CD8-positive, alpha-beta memory T cell (primary cell): Measurements from ENCODE around the gene LRP3. TPM values are rescaled to one million over a fixed set of nuclear protein-coding genes. Genes with fewer than 3 reads are reported as not detected.

Source experiments
- CTCF ChIA-PET: fragments of 350-600 bp; sonication (Branson Sonifier 250); formaldehyde crosslinking; loops from one replicate; lab custom pipeline; 2021; ENCODE audit warnings: antibody characterized with exemption; lab: Charles Lee
- POLR2A ChIA-PET: fragments of 350-600 bp; sonication (Branson Sonifier 250); formaldehyde crosslinking; loops from one replicate; lab custom pipeline; 2021; ENCODE audit warnings: antibody characterized with exemption; lab: Charles Lee
- DNase-seq, 5 donors: peaks; one replicate each; pipeline versions ENCODE4 v3.0.0 to v3.0.0-alpha.2; 2020 to 2022; ENCODE audit warnings: mixed read lengths in 1 of 5
- H3K27ac ChIP-seq: one replicate; pipeline ENCODE4 v1.7.0; 2013; ENCODE audit warnings: low read depth, mild to moderate bottlenecking, low read length, moderate library complexity
- H3K27me3 ChIP-seq: 2 replicates; pipeline ENCODE4 v1.7.0; 2013; ENCODE audit warnings: low read length, mild to moderate bottlenecking; ENCODE audit not compliant: insufficient read depth, poor library complexity, severe bottlenecking
- H3K36me3 ChIP-seq: 2 replicates; pipeline ENCODE4 v1.7.0; 2013; ENCODE audit warnings: mild to moderate bottlenecking, low read length, moderate library complexity; ENCODE audit not compliant: insufficient read depth
- H3K4me1 ChIP-seq: 2 replicates; pipeline ENCODE4 v1.7.0; 2013; ENCODE audit warnings: mild to moderate bottlenecking, low read length, moderate library complexity; ENCODE audit not compliant: insufficient read depth
- H3K4me3 ChIP-seq: 2 replicates; pipeline ENCODE4 v1.7.0; 2013; ENCODE audit warnings: mild to moderate bottlenecking, low read length
- H3K9me3 ChIP-seq: 2 replicates; pipeline ENCODE4 v1.7.0; 2013; ENCODE audit warnings: mild to moderate bottlenecking, low read length
- H3K27ac Mint-ChIP-seq, 8 donors: one replicate each; pipeline ENCODE4 v1.8.0; 2020 to 2021; ENCODE audit warnings: mixed read lengths in 8 of 8, mild to moderate bottlenecking in 6 of 8, inconsistent platforms in 3 of 8, moderate library complexity in 3 of 8
- H3K27me3 Mint-ChIP-seq, 2 donors: one replicate each; pipeline ENCODE4 v1.8.0; 2020 to 2021; ENCODE audit warnings: mixed read lengths in 2 of 2, mild to moderate bottlenecking in 1 of 2, moderate library complexity in 1 of 2
- H3K36me3 Mint-ChIP-seq, 3 donors: one replicate each; pipeline ENCODE4 v1.8.0; 2020 to 2021; ENCODE audit warnings: mixed read lengths in 3 of 3, inconsistent platforms in 1 of 3, mild to moderate bottlenecking in 1 of 3
- H3K4me1 Mint-ChIP-seq, 3 donors: one replicate each; pipeline ENCODE4 v1.8.0; 2020 to 2021; ENCODE audit warnings: mixed read lengths in 3 of 3, inconsistent platforms in 1 of 3, mild to moderate bottlenecking in 1 of 3
- H3K4me3 Mint-ChIP-seq, 7 donors: one replicate each; pipeline ENCODE4 v1.8.0; 2020 to 2021; ENCODE audit warnings: mixed read lengths in 7 of 7, mild to moderate bottlenecking in 6 of 7, moderate library complexity in 4 of 7, inconsistent platforms in 2 of 7
- H3K9me3 Mint-ChIP-seq, 5 donors: one replicate each; pipeline ENCODE4 v1.8.0; 2020 to 2022; ENCODE audit warnings: mixed read lengths in 5 of 5, mild to moderate bottlenecking in 3 of 5, moderate library complexity in 2 of 5, inconsistent platforms in 1 of 5
- polyA plus RNA-seq: library from polyadenylated mRNA; unstranded; fragments of 300-500 nt; fragmentation: Illumina TruSeq; gene quantifications from one replicate; pipeline ENCODE4 v1.2.3, GENCODE V29; 2021
- total RNA-seq, 2 experiments: library from RNA; stranded (reverse); gene quantifications; one replicate each; pipeline ENCODE4 v1.2.3, GENCODE V29; 2021

The LRP3 gene
- total and polyA plus RNA-seq, 3 experiments from 2014 or later, result 0.24 TPM; not detected in 2

DNA sequence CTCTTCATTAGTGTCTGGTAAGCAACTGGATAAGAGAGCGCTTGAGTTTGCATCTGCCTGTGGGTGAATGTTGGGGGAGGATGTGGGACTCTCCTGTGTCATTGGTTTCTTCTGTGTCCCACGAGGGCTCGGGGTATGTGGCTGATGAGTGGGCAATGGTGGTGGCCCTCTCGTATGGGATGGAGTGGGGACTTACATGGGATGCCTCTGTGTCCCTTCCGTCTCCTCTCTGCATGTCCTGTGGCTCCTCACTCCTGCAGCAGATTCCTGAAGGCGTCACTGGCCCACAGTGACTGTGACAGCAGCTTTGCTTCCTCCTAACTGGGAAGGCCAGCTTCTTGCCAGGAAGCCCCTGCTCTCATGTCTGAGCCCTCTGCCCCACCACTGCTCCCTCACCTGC, 2.6 kb upstream of the LRP3 start:
- H3K4me1 ChIP-seq, result peaks cover 4% of the 10 kb centered on the region
- no peaks in the 10 kb centered on the region for H3K36me3 Mint-ChIP-seq
- H3K27me3 Mint-ChIP-seq, result peaks cover 32% of the 10 kb centered on the region in 2 donors
- peaks cover 20% of the 10 kb centered on the region for H3K27me3 ChIP-seq
- ChIA-PET CTCF (interaction anchor here (1.2 kb wide), 1 partner anchor 15 kb away, joined by 4 read pairs; no protein-coding TSS in a partner anchor), POLR2A (no interaction called here)
- H3K36me3 ChIP-seq, result no peaks in the 10 kb centered on the region
- H3K4me3 Mint-ChIP-seq, result no peak overlapping the region
- no peak for DNase-seq
- no peaks in the 10 kb centered on the region for H3K9me3 Mint-ChIP-seq
- H3K9me3 ChIP-seq, result no peaks in the 10 kb centered on the region
- no peak overlapping the region for H3K27ac ChIP-seq
- H3K27ac Mint-ChIP-seq, result no peak overlapping the region
- peaks cover 7 to 10% (median 7%) of the 10 kb centered on the region in 3 donors for H3K4me1 Mint-ChIP-seq
- no peak overlapping the region for H3K4me3 ChIP-seq

DNA sequence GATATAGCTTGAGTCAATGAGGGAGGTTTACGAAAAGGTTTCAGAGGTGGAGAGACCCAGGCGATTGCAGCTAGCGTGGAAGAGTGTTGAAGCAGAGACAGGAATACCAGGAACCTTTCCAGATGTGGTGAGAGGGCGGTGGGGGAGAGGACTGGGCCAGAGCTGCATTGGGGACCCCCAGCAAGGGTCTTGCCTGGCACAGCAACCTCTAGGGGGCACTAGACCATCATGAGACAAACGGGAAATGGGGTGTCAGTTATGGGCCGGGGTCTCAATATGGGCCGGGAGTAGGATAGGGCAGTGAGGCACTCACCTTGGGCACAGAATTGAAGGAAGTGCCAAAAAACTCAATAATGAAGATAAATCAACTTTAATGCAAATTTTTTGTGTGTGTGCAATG, 2.1 kb upstream of the LRP3 start:
- Histone ChIP-seq H3K27ac (no peak overlapping the region), H3K27me3 (peaks cover 20% of the 10 kb centered on the region), H3K36me3 (no peaks in the 10 kb centered on the region), H3K9me3 (no peaks in the 10 kb centered on the region), H3K4me3 (no peak overlapping the region), H3K4me1 (no peaks in the 10 kb centered on the region)
- H3K4me1 Mint-ChIP-seq, result peaks cover 2 to 7% (median 6%) of the 10 kb centered on the region in 3 donors
- POLR2A ChIA-PET, result no interaction called here
- H3K9me3 Mint-ChIP-seq, result no peaks in the 10 kb centered on the region
- H3K4me3 Mint-ChIP-seq, result no peak overlapping the region
- no peaks in the 10 kb centered on the region for H3K36me3 Mint-ChIP-seq
- DNase-seq, result no peak
- H3K27me3 Mint-ChIP-seq, result peaks cover 34 to 37% of the 10 kb centered on the region in 2 donors
- H3K27ac Mint-ChIP-seq, result no peak overlapping the region
- CTCF ChIA-PET, result interaction anchor here (1.2 kb wide), 1 partner anchor 15 kb away, joined by 4 read pairs; no protein-coding TSS in a partner anchor

DNA sequence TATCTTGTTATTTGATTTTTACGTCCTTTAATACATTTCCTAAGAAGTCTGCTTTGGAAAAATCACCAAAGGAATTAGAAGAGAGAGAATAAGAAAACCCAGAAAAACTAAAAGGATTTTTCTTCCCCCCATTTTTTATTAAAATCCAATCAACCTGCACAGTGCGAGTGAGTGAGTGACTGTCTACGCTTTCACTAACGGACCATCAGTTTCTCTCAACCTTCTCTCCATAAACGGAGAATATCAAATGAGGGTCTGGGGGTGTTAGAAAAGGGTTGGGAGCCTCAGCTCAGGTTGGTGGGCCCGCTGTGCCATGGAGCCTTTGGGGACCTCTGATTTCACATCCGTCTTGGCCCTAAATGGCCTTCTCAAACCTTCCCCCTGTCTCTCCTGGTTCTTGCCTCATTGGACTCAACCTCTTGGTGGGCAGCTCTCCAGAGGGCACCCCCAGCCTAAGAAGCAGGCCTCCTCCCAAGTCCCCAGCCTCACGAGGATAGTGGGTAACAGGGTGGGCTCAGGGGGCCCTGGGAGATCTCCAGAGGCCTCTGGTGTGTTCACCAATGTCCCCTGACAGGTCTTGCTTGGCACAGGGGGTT, 763 bp upstream of the LRP3 start:
- POLR2A ChIA-PET, result no interaction called here
- no peak for DNase-seq
- Mint-ChIP-seq H3K9me3 (no peaks in the 10 kb centered on the region), H3K4me3 (peak overlapping the region in 6 of 7 donors; percentile 10 to 56 (median 40)), H3K36me3 (no peaks in the 10 kb centered on the region), H3K4me1 (peaks cover 0 to 9% (median 6%) of the 10 kb centered on the region in 3 donors), H3K27ac (no peak overlapping the region), H3K27me3 (peaks cover 34 to 39% of the 10 kb centered on the region in 2 donors)
- no peak overlapping the region for H3K4me3 ChIP-seq
- H3K27ac ChIP-seq, result no peak overlapping the region
- CTCF ChIA-PET, result interaction anchor here (1.2 kb wide), 1 partner anchor 223 kb away, joined by 3 read pairs; no protein-coding TSS in a partner anchor
- H3K36me3 ChIP-seq, result no peaks in the 10 kb centered on the region
- H3K4me1 ChIP-seq, result no peaks in the 10 kb centered on the region
- peaks cover 20% of the 10 kb centered on the region for H3K27me3 ChIP-seq
- no peaks in the 10 kb centered on the region for H3K9me3 ChIP-seq

DNA sequence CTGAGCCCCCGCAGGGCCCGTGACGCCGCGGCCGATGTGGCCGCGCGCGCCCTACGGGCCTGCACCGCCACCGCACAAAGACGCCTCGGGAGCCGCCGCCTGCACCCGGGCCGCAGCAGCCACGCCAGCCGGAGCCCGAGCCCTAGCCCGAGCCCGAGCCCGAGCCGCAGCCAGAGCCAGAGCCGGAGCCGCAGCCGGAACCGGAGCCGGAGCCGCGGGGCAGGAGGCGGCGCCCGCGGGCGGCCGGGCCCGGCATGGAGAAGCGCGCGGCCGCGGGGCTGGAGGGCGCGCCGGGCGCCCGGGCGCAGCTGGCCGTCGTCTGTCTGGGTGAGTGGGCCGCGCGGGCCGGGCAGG, 379 bp downstream of the LRP3 start:
- H3K4me1 Mint-ChIP-seq, result peaks cover 0 to 9% (median 6%) of the 10 kb centered on the region in 3 donors

DNA sequence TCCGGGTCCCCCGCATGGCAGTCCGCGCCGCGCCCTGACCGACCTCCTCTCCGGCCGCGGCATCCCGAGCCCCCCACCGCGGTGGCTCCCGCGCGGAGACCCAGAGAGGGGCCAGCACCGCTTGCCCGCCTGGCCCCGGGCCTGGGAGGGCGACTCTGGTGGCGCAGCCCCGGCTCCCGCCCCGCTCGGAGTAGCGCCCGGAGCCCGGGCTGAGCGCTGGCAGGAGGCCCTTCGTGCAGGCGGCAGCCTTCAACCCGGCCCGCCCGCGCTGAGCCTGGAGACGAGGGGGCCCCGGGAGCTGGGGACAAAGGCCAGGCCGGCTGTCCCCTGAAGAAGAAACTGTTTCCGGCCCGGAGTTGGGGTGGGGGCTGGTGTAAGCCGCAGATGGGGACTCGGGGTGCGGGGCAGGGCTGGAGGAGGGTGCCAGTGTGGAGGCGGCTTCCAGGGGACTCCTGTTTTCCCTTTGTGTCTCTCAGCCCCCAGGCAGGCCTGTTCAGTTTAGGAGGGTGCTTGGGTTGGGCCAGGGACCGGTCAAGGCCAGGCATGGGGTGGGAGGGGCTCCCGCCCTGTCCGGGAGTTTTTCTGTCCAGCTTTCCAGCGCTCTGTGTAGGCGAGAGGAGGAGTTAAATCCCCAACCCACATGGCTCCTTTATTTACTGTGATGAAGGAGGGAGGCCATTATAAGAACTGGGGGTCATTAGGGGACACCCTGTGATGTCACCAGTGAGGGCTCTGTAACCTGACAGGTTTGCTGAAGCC, 935 bp downstream of the LRP3 start:
- Mint-ChIP-seq H3K27me3 (peaks cover 34 to 42% of the 10 kb centered on the region in 2 donors), H3K27ac (no peak overlapping the region), H3K4me1 (peaks cover 0 to 9% (median 6%) of the 10 kb centered on the region in 3 donors), H3K4me3 (peak overlapping the region in 3 of 7 donors; percentile 35 to 65 (median 55)), H3K9me3 (no peaks in the 10 kb centered on the region), H3K36me3 (no peaks in the 10 kb centered on the region)
- ChIA-PET CTCF (interaction anchor here (1.5 kb wide), 1 partner anchor 17 kb away, joined by 3 read pairs; no protein-coding TSS in a partner anchor), POLR2A (no interaction called here)
- Histone ChIP-seq H3K36me3 (no peaks in the 10 kb centered on the region), H3K4me1 (no peaks in the 10 kb centered on the region), H3K27ac (no peak overlapping the region), H3K27me3 (peaks cover 20% of the 10 kb centered on the region), H3K4me3 (no peak overlapping the region), H3K9me3 (no peaks in the 10 kb centered on the region)
- DNase-seq, result no peak

More for the DNA sequence above, 379 bp downstream of the LRP3 start:
- peaks cover 34 to 42% of the 10 kb centered on the region in 2 donors for H3K27me3 Mint-ChIP-seq
- Histone ChIP-seq H3K4me1 (no peaks in the 10 kb centered on the region), H3K36me3 (no peaks in the 10 kb centered on the region), H3K27ac (no peak overlapping the region), H3K4me3 (no peak overlapping the region), H3K9me3 (no peaks in the 10 kb centered on the region), H3K27me3 (peaks cover 20% of the 10 kb centered on the region)
- POLR2A ChIA-PET, result no interaction called here
- H3K36me3 Mint-ChIP-seq, result no peaks in the 10 kb centered on the region
- no peak overlapping the region for H3K27ac Mint-ChIP-seq
- H3K4me3 Mint-ChIP-seq, result no peak overlapping the region
- no peak for DNase-seq
- no peaks in the 10 kb centered on the region for H3K9me3 Mint-ChIP-seq
- CTCF ChIA-PET, result no interaction called here

DNA sequence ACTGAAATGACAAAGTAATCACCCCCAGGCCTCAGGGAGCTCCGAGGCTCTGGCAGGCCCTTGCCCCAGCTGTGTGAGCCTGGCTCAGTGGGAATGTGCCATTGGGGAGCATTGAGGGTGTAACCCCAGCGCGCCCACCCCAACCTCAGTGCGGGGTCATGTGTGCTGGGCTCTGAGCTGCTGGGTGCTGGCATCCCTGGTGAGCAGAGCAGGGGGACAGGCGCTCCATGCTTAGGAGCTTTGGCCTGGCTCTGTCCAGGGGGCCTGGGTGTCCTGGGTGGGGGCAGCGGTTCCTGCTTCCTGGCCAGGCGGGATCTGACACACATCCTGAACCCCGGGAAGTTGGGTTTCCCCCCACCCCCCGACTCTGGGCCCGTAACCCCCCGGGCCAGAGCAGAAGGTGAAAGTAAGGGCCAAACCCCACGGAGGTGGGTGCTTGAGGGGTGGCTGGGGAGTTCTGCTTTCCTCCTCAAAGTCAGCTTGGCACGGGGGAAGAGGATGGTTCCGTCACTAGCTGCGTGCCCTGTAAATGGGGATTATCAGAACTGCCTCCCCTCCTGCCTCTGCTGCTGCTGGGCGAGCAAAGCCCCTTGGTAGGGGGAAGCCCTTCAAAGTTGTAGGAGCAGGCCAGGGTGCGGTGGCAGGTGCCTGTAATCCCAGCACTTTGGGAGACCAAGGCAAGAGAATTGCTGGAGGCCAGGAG, 1.7 kb downstream of the LRP3 start:
- Mint-ChIP-seq H3K4me3 (no peak overlapping the region), H3K27ac (no peak overlapping the region), H3K36me3 (no peaks in the 10 kb centered on the region), H3K4me1 (peaks cover 0 to 9% (median 6%) of the 10 kb centered on the region in 3 donors), H3K9me3 (no peaks in the 10 kb centered on the region), H3K27me3 (peaks cover 32 to 42% of the 10 kb centered on the region in 2 donors)
- Histone ChIP-seq H3K4me1 (no peaks in the 10 kb centered on the region), H3K4me3 (no peak overlapping the region), H3K27ac (no peak overlapping the region), H3K36me3 (no peaks in the 10 kb centered on the region), H3K27me3 (peaks cover 20% of the 10 kb centered on the region), H3K9me3 (no peaks in the 10 kb centered on the region)
- no peak for DNase-seq
- ChIA-PET POLR2A (no interaction called here), CTCF (interaction anchor here (1.5 kb wide), 1 partner anchor 18 kb away, joined by 3 read pairs; no protein-coding TSS in a partner anchor)

DNA sequence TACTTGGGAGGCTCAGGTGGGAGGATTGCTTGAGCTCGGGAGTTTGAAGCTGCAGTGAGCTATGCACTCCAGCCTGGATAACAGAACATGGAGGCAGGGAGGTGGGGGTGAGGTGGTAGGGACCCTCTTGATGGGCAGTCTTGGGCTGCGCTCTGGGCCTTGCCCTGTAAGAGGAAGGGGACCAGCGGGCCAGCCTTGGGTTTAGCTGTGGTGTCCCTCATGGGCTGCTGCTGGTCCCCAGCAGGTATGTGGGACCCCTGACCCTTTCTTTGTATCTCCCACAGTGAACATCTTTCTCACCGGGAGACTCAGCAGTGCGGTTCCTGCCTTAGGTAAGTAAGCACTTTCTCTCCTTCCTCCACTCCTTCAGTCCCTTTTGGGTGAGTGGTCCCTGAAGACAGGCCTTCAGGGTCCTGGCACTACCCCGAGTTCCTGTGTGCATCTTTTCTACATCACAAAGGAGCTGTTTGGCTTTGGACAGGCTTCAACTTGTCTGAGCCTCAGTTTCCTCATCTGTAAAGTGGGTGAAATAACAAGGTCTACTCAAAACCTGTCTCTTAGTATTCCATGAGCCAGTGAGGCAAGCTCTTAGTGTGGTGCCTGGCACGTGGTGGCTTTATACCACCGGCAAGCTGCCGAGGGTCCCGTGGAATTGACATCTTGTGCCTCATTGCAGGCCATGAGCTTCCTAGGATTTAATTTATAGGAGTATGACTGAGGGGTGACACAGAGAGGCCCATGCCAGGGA, 2.5 kb downstream of the LRP3 start:
- Histone ChIP-seq H3K9me3 (no peaks in the 10 kb centered on the region), H3K27ac (no peak overlapping the region), H3K27me3 (peaks cover 20% of the 10 kb centered on the region), H3K4me3 (no peak overlapping the region), H3K4me1 (no peaks in the 10 kb centered on the region), H3K36me3 (no peaks in the 10 kb centered on the region)
- H3K9me3 Mint-ChIP-seq, result no peaks in the 10 kb centered on the region
- peaks cover 0 to 9% (median 6%) of the 10 kb centered on the region in 3 donors for H3K4me1 Mint-ChIP-seq
- H3K27me3 Mint-ChIP-seq, result peaks cover 25 to 39% of the 10 kb centered on the region in 2 donors
- POLR2A ChIA-PET, result no interaction called here
- peak overlapping the region in 1 of 7 donors; percentile 45 for H3K4me3 Mint-ChIP-seq
- no peak for DNase-seq
- no peaks in the 10 kb centered on the region for H3K36me3 Mint-ChIP-seq
- CTCF ChIA-PET, result interaction anchor here (1.5 kb wide), 1 partner anchor 19 kb away, joined by 3 read pairs; no protein-coding TSS in a partner anchor
- H3K27ac Mint-ChIP-seq, result peak overlapping the region in 1 of 8 donors; percentile 83
